ENCODE results near the gene JMJD4. TPM values are rescaled to one million over a fixed set of nuclear protein-coding genes. Genes with fewer than 3 reads are reported as not detected.

Gene JMJD4
- polyA plus RNA-seq, 1 donor (not counting 4 experiments of a cell fraction or from before 2014, with no cell fraction given): 19.5 TPM

DNA sequence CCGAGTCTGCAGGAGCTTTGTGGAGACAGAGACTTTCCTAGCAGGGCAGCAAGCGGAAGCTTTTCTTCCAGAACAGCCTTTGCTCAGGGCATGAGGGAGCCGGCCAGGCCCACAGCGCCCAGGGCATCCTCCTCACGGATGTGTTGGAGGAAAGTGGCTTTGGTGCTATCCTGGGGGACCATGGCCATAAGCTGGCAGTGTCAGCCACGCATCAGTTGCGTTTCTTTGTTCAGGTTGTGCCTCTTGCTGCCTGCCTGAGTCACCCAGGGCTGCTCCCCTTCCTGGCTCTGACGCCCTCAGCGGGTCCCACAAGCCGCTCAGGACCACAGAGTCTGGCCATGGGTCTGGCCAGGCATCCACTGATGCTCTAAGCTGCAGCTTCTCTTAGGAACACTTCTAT is 40.7 kb upstream of the JMJD4 start:
- Histone ChIP-seq H4K20me1 (ENCODE audit: control insufficient read depth, extremely low read depth, insufficient read depth, low read length) (no peaks in the 10 kb centered on the region), H3K9me1 (ENCODE audit: control insufficient read depth, extremely low read depth, insufficient read depth, low read length) (no peaks in the 10 kb centered on the region), H3K36me3 (ENCODE audit: control insufficient read depth in 2 of 2, extremely low read depth in 1 of 2, insufficient read depth in 2 of 2, low read length in 2 of 2) (peaks cover 6 to 7% of the 10 kb centered on the region in 2 experiments), H3K9ac (ENCODE audit: control insufficient read depth, extremely low read depth, insufficient read depth, low read length) (no peak overlapping the region), H3K79me2 (ENCODE audit: control insufficient read depth, insufficient read depth, low read length) (no peaks in the 10 kb centered on the region), H3K27ac (ENCODE audit: control insufficient read depth, insufficient read depth, low read length) (no peak overlapping the region), H3K4me1 (ENCODE audit: control insufficient read depth, extremely low read depth, insufficient read depth, low read length) (no peaks in the 10 kb centered on the region), H3K27me3 (ENCODE audit: control insufficient read depth, extremely low read depth, insufficient read depth, low read length) (no peaks in the 10 kb centered on the region), H2AFZ (ENCODE audit: control insufficient read depth, low read length) (no peak overlapping the region), H3K4me2 (ENCODE audit: control insufficient read depth, extremely low read depth, insufficient read depth, low read depth, low read length) (no peak overlapping the region), H3K4me3 (ENCODE audit: control insufficient read depth in 2 of 3, extremely low read depth in 1 of 3, insufficient read depth in 2 of 3, low read depth in 1 of 3, low read length in 3 of 3) (no peak overlapping the region), H3K9me3 (ENCODE audit: control insufficient read depth, low read depth, low read length) (no peaks in the 10 kb centered on the region)
- no peak for FAIRE-seq
- dilution Hi-C loops (cut with MboI; ENCODE audit: extremely low pct_ligation_motif_present, low sequenced_read_pairs): no loop called here
- TF ChIP-seq EZH2 (IDR thresholded peaks at IDR 0.05; ENCODE audit: low read length) (no peak), CTCF (optimal IDR thresholded peaks at IDR 0.05 in 1 of 3, IDR thresholded peaks at IDR 0.05 in 1 of 3, conservative IDR thresholded peaks at IDR 0.05 in 1 of 3; ENCODE audit: extremely low read depth in 1 of 3, insufficient read depth in 2 of 3, low read length in 3 of 3) (no peak)
- no peak for DNase-seq (ENCODE audit: low read depth, low spot score)

GRCh38 chr1:227774821-227775661 is 39.9 kb upstream of the JMJD4 start:
- no peaks in the 10 kb centered on the region for H3K4me1 ChIP-seq (ENCODE audit: control insufficient read depth, extremely low read depth, insufficient read depth, low read length)
- no peaks in the 10 kb centered on the region for H3K9me3 ChIP-seq (ENCODE audit: control insufficient read depth, low read depth, low read length)
- no peak overlapping the region for H3K9ac ChIP-seq (ENCODE audit: control insufficient read depth, extremely low read depth, insufficient read depth, low read length)
- no peak overlapping the region for H3K27ac ChIP-seq (ENCODE audit: control insufficient read depth, insufficient read depth, low read length)
- no peaks in the 10 kb centered on the region for H3K9me1 ChIP-seq (ENCODE audit: control insufficient read depth, extremely low read depth, insufficient read depth, low read length)
- no peak overlapping the region for H3K4me3 ChIP-seq (ENCODE audit: control insufficient read depth in 2 of 3, extremely low read depth in 1 of 3, insufficient read depth in 2 of 3, low read depth in 1 of 3, low read length in 3 of 3)
- H2AFZ ChIP-seq (ENCODE audit: control insufficient read depth, low read length): no peak overlapping the region
- H3K27me3 ChIP-seq (ENCODE audit: control insufficient read depth, extremely low read depth, insufficient read depth, low read length): no peaks in the 10 kb centered on the region
- peaks cover 6 to 7% of the 10 kb centered on the region in 2 experiments for H3K36me3 ChIP-seq (ENCODE audit: control insufficient read depth in 2 of 2, extremely low read depth in 1 of 2, insufficient read depth in 2 of 2, low read length in 2 of 2)
- dilution Hi-C loops (cut with MboI; ENCODE audit: extremely low pct_ligation_motif_present, low sequenced_read_pairs): no loop called here
- H4K20me1 ChIP-seq (ENCODE audit: control insufficient read depth, extremely low read depth, insufficient read depth, low read length): no peaks in the 10 kb centered on the region
- H3K4me2 ChIP-seq (ENCODE audit: control insufficient read depth, extremely low read depth, insufficient read depth, low read depth, low read length): no peak overlapping the region
- DNase-seq (ENCODE audit: low read depth, low spot score) (no peak), FAIRE-seq (no peak)
- no peaks in the 10 kb centered on the region for H3K79me2 ChIP-seq (ENCODE audit: control insufficient read depth, insufficient read depth, low read length)
- TF ChIP-seq CTCF (optimal IDR thresholded peaks at IDR 0.05 in 1 of 3, IDR thresholded peaks at IDR 0.05 in 1 of 3, conservative IDR thresholded peaks at IDR 0.05 in 1 of 3; ENCODE audit: extremely low read depth in 1 of 3, insufficient read depth in 2 of 3, low read length in 3 of 3) (no peak), EZH2 (IDR thresholded peaks at IDR 0.05; ENCODE audit: low read length) (no peak)
